ENCODE results near the gene ZNF106. TPM values are rescaled to one million over a fixed set of nuclear protein-coding genes. Genes with fewer than 3 reads are reported as not detected.
A peak's percentile ranks its signal among the peaks of the same experiment; 100 is the strongest.

The ZNF106 gene
- polyA plus RNA-seq (2013, experiment 1 of 4) = 78.0 TPM
- polyA plus RNA-seq (2013, experiment 2 of 4) = 88.1 TPM
- polyA plus RNA-seq (2013, experiment 3 of 4) = 54.2 TPM
- polyA plus RNA-seq (2013, experiment 4 of 4) = 62.1 TPM

GRCh38 chr15:42490671-42491538 is at the start of gene ZNF106:
Gene ZNF106 (minus strand): TSS chr15:42491141. CDS start chr15:42472289, 18,852 bp downstream.
- Histone ChIP-seq H3K27ac (ENCODE audit: insufficient read depth, low read depth, low read length, poor library complexity, severe bottlenecking) (peak within 1 kb of the TSS; percentile 48), H3K27me3 (ENCODE audit: control insufficient read depth, insufficient read depth, low read length, poor library complexity, severe bottlenecking) (no peaks in the 10 kb centered on the region), H3K36me3 (ENCODE audit: control insufficient read depth, insufficient read depth, low read length) (no peaks in the 10 kb centered on the region), H3K9me3 (ENCODE audit: control insufficient read depth, low read length) (no peaks in the 10 kb centered on the region), H3K4me3 (ENCODE audit: insufficient read depth, low read depth, low read length) (peak within 1 kb of the TSS; percentile 81), H3K4me1 (ENCODE audit: control insufficient read depth, insufficient read depth, low read length) (no peaks in the 10 kb centered on the region)
- WGBS, 2 experiments = 1 to 2% methylated on average over 51 of the region's 51 CpGs

DNA sequence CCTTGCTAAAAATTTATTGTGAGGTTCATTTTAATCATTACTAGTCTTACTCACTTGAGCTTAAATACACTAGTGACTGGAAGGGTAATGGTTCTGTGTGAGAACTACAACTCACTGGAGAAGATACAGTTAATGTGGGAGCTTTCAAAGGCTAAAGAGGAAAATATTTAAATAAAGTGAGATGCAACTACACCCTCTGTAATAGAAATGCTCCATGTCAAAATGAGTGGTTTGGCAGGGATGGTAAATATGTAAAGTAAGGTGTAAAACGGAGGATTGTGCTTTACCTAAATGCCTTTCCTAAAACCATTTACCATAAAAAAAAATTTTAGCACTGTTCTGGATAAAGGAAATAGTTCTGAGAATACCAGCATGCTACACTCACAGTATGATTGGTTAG is 42.3 kb upstream of the ZNF106 start:
- Histone ChIP-seq H3K4me1 (ENCODE audit: control insufficient read depth, insufficient read depth, low read length) (no peaks in the 10 kb centered on the region), H3K27ac (ENCODE audit: insufficient read depth, low read depth, low read length, poor library complexity, severe bottlenecking) (no peak overlapping the region), H3K4me3 (ENCODE audit: insufficient read depth, low read depth, low read length) (no peak overlapping the region), H3K9me3 (ENCODE audit: control insufficient read depth, low read length) (no peaks in the 10 kb centered on the region), H3K36me3 (ENCODE audit: control insufficient read depth, insufficient read depth, low read length) (no peaks in the 10 kb centered on the region), H3K27me3 (ENCODE audit: control insufficient read depth, insufficient read depth, low read length, poor library complexity, severe bottlenecking) (no peaks in the 10 kb centered on the region)
- WGBS, 2 experiments = no CpG with 5 or more reads among the region's 1 CpG

DNA sequence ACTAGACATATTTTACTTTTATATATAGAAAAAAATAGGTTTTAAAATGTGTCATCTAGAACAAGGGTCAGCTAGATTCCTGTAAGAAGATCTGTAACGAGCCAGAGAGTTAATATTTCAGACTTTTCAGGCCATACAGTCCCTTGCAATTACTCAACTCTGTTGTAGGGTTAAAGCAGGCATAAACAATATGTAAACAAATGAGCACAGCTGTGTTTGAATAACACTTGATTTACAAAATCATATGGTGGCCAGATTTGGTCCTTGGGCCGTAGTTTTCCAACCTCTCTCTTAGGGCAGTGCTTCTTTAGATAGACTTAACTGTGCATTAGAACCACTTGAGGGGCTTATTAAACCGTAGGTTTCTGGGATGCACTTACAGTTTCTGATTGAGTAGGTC is 38.0 kb upstream of the ZNF106 start:
- 91 to 95% methylated on average over 3 of the region's 3 CpGs for WGBS, 2 experiments
- Histone ChIP-seq H3K36me3 (ENCODE audit: control insufficient read depth, insufficient read depth, low read length) (peaks cover 3% of the 10 kb centered on the region), H3K9me3 (ENCODE audit: control insufficient read depth, low read length) (no peaks in the 10 kb centered on the region), H3K27ac (ENCODE audit: insufficient read depth, low read depth, low read length, poor library complexity, severe bottlenecking) (no peak overlapping the region), H3K4me3 (ENCODE audit: insufficient read depth, low read depth, low read length) (no peak overlapping the region), H3K27me3 (ENCODE audit: control insufficient read depth, insufficient read depth, low read length, poor library complexity, severe bottlenecking) (no peaks in the 10 kb centered on the region), H3K4me1 (ENCODE audit: control insufficient read depth, insufficient read depth, low read length) (no peaks in the 10 kb centered on the region)

DNA sequence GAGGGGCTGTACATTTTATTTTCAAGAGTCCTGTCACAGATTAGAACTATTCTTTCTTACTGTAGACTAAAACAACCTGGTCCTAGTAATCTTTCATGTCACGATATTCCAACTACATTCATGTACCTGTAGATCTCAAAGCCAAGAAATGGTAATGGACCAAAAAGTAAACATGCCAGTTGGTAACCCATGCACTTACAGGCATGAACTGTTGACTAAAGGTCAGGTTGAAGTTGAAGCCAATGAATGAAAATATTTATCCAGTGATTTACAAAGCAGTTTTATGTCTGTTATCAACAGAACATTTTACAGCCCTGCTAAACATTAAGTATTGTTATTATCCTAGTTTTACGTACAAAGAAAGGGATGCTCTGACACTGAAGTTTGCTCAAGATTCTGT is 32.4 kb upstream of the ZNF106 start:
- Histone ChIP-seq H3K27me3 (ENCODE audit: control insufficient read depth, insufficient read depth, low read length, poor library complexity, severe bottlenecking) (no peaks in the 10 kb centered on the region), H3K4me3 (ENCODE audit: insufficient read depth, low read depth, low read length) (no peak overlapping the region), H3K4me1 (ENCODE audit: control insufficient read depth, insufficient read depth, low read length) (no peaks in the 10 kb centered on the region), H3K27ac (ENCODE audit: insufficient read depth, low read depth, low read length, poor library complexity, severe bottlenecking) (no peak overlapping the region), H3K36me3 (ENCODE audit: control insufficient read depth, insufficient read depth, low read length) (peaks cover 14% of the 10 kb centered on the region), H3K9me3 (ENCODE audit: control insufficient read depth, low read length) (no peaks in the 10 kb centered on the region)
- WGBS, 2 experiments = 95 to 98% methylated on average over 2 of the region's 2 CpGs

- WGBS, 2 experiments = 91 to 99% methylated on average over 4 of the region's 4 CpGs
- Histone ChIP-seq H3K36me3 (ENCODE audit: control insufficient read depth, insufficient read depth, low read length) (peaks cover 5% of the 10 kb centered on the region), H3K4me3 (ENCODE audit: insufficient read depth, low read depth, low read length) (no peak overlapping the region), H3K27me3 (ENCODE audit: control insufficient read depth, insufficient read depth, low read length, poor library complexity, severe bottlenecking) (no peaks in the 10 kb centered on the region), H3K27ac (ENCODE audit: insufficient read depth, low read depth, low read length, poor library complexity, severe bottlenecking) (no peak overlapping the region), H3K9me3 (ENCODE audit: control insufficient read depth, low read length) (no peaks in the 10 kb centered on the region), H3K4me1 (ENCODE audit: control insufficient read depth, insufficient read depth, low read length) (no peaks in the 10 kb centered on the region)
Measured at GRCh38 chr15:42511007-42511391, 20.1 kb upstream of the ZNF106 start.

DNA sequence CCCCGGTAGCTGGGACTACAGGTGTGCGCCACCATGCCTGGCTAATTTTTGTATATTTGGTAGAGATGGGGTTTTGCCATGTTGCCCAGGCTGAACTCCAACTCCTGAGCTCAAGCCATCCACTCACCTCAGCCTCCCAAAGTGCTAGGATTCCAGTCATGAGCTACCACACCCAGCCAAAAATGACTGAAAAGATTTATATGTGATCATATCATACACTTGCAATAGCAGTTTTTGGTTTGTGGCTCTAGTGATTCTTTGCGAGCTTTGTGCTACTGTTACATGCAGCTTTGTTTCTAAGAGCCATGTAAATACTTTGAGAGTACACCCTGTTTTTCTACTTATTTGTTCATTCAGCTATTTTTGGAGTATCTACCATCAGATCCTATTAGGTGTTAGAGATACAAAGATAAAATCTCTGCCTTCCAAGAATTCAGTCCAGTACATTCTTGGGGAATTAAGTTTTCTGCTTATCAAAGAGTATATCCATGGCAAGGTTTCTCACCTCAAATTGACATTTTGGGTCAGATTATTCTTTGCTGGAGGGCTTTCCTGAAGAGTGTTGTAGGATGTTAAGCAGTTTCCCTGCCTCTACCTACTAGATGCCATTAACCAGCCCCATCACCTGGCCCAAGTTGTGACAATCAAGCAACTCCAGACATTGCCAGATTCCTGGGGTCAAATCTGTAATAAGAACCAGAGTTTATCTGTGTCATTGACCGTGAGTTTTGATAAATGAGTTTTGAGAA is 19.5 kb upstream of the ZNF106 start:
- Histone ChIP-seq H3K27ac (ENCODE audit: insufficient read depth, low read depth, low read length, poor library complexity, severe bottlenecking) (no peak overlapping the region), H3K9me3 (ENCODE audit: control insufficient read depth, low read length) (no peaks in the 10 kb centered on the region), H3K4me1 (ENCODE audit: control insufficient read depth, insufficient read depth, low read length) (no peaks in the 10 kb centered on the region), H3K4me3 (ENCODE audit: insufficient read depth, low read depth, low read length) (no peak overlapping the region), H3K27me3 (ENCODE audit: control insufficient read depth, insufficient read depth, low read length, poor library complexity, severe bottlenecking) (no peaks in the 10 kb centered on the region), H3K36me3 (ENCODE audit: control insufficient read depth, insufficient read depth, low read length) (no peaks in the 10 kb centered on the region)
- WGBS, 2 experiments = 89 to 94% methylated on average over 3 to 4 of the region's 4 CpGs

DNA sequence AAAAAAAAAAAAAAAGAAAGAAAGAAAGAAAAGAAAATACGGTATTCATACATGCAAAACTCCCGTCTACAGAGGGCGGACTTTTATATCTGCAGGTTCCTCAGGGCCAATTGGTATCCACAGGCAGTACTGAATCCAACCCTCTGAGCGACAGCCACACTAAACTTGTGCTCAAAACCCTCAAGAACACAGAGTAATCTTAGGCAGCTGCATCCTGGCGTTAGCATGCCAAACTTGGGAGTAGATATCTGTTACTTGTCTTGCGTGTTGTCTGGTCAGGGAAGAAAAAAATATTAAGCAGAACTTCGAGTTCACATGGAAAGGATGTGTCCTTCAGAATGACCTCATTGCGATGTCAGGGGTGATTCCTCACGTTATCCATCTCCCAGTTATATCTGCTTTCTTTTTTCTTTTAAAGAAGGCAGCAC is 17.3 kb upstream of the ZNF106 start:
- WGBS, 2 experiments = 92 to 96% methylated on average over 9 of the region's 9 CpGs
- Histone ChIP-seq H3K4me1 (ENCODE audit: control insufficient read depth, insufficient read depth, low read length) (no peaks in the 10 kb centered on the region), H3K4me3 (ENCODE audit: insufficient read depth, low read depth, low read length) (no peak overlapping the region), H3K27ac (ENCODE audit: insufficient read depth, low read depth, low read length, poor library complexity, severe bottlenecking) (no peak overlapping the region), H3K9me3 (ENCODE audit: control insufficient read depth, low read length) (no peaks in the 10 kb centered on the region), H3K27me3 (ENCODE audit: control insufficient read depth, insufficient read depth, low read length, poor library complexity, severe bottlenecking) (no peaks in the 10 kb centered on the region), H3K36me3 (ENCODE audit: control insufficient read depth, insufficient read depth, low read length) (no peaks in the 10 kb centered on the region)

DNA sequence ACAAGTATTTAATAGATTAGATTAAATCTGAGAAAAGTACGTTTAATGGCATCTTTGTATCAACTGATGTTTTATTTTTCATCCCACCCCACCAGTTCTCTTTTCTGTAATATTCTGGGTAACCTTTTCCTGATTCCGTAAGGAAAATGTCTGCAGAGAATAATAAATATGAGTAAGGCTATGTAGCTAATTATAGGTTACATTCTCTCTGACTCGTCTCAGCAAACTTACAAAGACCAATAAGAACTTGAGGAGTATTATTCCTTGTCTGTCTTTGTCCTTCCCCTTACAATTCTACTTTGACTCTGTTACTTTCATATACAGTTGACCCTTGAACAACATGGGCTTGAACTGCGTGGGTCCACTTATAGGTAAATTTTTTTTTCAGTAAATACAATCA is 16.6 kb upstream of the ZNF106 start:
- WGBS, 2 experiments = 94 to 98% methylated on average over 2 to 3 of the region's 4 CpGs
- H3K36me3 ChIP-seq (ENCODE audit: control insufficient read depth, insufficient read depth, low read length) = no peaks in the 10 kb centered on the region
- no peaks in the 10 kb centered on the region for H3K27me3 ChIP-seq (ENCODE audit: control insufficient read depth, insufficient read depth, low read length, poor library complexity, severe bottlenecking)
- no peak overlapping the region for H3K4me3 ChIP-seq (ENCODE audit: insufficient read depth, low read depth, low read length)
- H3K4me1 ChIP-seq (ENCODE audit: control insufficient read depth, insufficient read depth, low read length) = no peaks in the 10 kb centered on the region
- no peak overlapping the region for H3K27ac ChIP-seq (ENCODE audit: insufficient read depth, low read depth, low read length, poor library complexity, severe bottlenecking)
- no peaks in the 10 kb centered on the region for H3K9me3 ChIP-seq (ENCODE audit: control insufficient read depth, low read length)

GRCh38 chr15:42504631-42505030 is 13.7 kb upstream of the ZNF106 start:
- H3K27me3 ChIP-seq (ENCODE audit: control insufficient read depth, insufficient read depth, low read length, poor library complexity, severe bottlenecking) = no peaks in the 10 kb centered on the region
- H3K4me1 ChIP-seq (ENCODE audit: control insufficient read depth, insufficient read depth, low read length) = no peaks in the 10 kb centered on the region
- WGBS, 2 experiments = 95 to 96% methylated on average over 2 to 3 of the region's 3 CpGs
- no peaks in the 10 kb centered on the region for H3K9me3 ChIP-seq (ENCODE audit: control insufficient read depth, low read length)
- H3K36me3 ChIP-seq (ENCODE audit: control insufficient read depth, insufficient read depth, low read length) = no peaks in the 10 kb centered on the region
- H3K27ac ChIP-seq (ENCODE audit: insufficient read depth, low read depth, low read length, poor library complexity, severe bottlenecking) = no peak overlapping the region
- no peak overlapping the region for H3K4me3 ChIP-seq (ENCODE audit: insufficient read depth, low read depth, low read length)

DNA sequence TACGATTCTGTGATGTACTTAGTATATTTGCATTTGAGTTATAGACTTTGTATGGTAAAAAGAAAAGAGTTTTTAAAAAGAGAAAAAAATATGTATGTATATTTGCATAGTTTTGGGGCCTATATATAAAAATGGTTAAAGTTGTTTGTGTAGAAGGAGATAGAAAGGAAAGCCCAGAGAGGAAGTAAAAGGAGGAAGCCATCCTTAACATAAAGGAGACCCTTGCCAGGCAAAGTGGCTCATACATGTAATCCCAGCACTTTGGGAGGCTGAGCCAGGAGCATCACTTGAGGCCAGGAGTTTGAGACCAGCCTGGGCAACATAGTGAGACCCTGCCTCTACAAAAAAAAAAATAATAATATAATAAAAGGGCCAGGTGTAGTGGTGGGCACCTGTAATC is 12.9 kb upstream of the ZNF106 start:
- H3K27ac ChIP-seq (ENCODE audit: insufficient read depth, low read depth, low read length, poor library complexity, severe bottlenecking) = no peak overlapping the region
- 89 to 98% methylated on average over 1 of the region's 1 CpG for WGBS, 2 experiments
- H3K9me3 ChIP-seq (ENCODE audit: control insufficient read depth, low read length) = no peaks in the 10 kb centered on the region
- peaks cover 2% of the 10 kb centered on the region for H3K36me3 ChIP-seq (ENCODE audit: control insufficient read depth, insufficient read depth, low read length)
- H3K4me1 ChIP-seq (ENCODE audit: control insufficient read depth, insufficient read depth, low read length) = no peaks in the 10 kb centered on the region
- no peak overlapping the region for H3K4me3 ChIP-seq (ENCODE audit: insufficient read depth, low read depth, low read length)
- H3K27me3 ChIP-seq (ENCODE audit: control insufficient read depth, insufficient read depth, low read length, poor library complexity, severe bottlenecking) = no peaks in the 10 kb centered on the region
